ENCODE data around the gene ZNF564.
"Not testable (repeated sequence)": the region's sequence is repeated elsewhere in the genome, so short reads cannot be mapped to it uniquely, and the experiment has no call there.

Gene ZNF564

DNA sequence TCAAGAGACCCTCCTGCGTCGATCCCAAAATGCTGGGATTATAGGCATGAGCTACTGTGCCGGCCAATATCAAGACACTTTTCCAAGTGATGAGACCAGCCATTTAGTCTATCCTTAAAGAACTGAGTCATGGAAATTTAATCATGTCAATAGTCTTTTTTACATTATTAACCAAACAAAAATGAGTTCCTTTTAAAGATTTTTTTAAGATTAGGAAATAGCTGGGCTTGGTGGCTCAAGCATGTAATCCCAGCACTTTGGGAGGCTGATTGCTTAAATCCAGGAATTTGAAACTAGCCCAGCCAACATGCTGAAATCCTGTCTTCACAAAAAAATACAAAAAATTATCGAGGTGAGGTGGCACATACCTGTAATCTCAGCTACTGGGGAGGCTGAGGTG is 16.7 kb upstream of the ZNF564 start:
- Histone ChIP-seq H3K79me1 (ENCODE audit: low read length) (no peaks in the 10 kb centered on the region), H3K23ac (ENCODE audit: low read length) (no peak overlapping the region), H4K12ac (ENCODE audit: low read depth, low read length) (no peak overlapping the region), H2AK5ac (ENCODE audit: low read length) (no peak overlapping the region), H3K9ac (ENCODE audit: low read length) (no peak overlapping the region), H3K4ac (ENCODE audit: low read depth, low read length) (no peak overlapping the region), H2AFZ (ENCODE audit: insufficient read depth, low read length, poor library complexity) (no peak overlapping the region), H3K27ac (ENCODE audit: low read depth, low read length) (no peak overlapping the region), H2BK5ac (ENCODE audit: low read depth, low read length, poor library complexity) (no peak overlapping the region), H3K27me3 (ENCODE audit: insufficient read depth, low read length) (no peaks in the 10 kb centered on the region), H3K79me2 (ENCODE audit: control insufficient read depth, insufficient read depth, low read length, poor library complexity) (no peaks in the 10 kb centered on the region), H3K4me1 (ENCODE audit: control insufficient read depth in 1 of 2, insufficient read depth in 2 of 2, low read length in 2 of 2) (no peaks in the 10 kb centered on the region), H3K14ac (ENCODE audit: low read length) (no peak overlapping the region), H3K36me3 (ENCODE audit: control insufficient read depth in 1 of 2, insufficient read depth in 2 of 2, low read length in 2 of 2) (no peaks in the 10 kb centered on the region), H3K4me2 (ENCODE audit: low read length) (no peak overlapping the region), H3K4me3 (ENCODE audit: low read depth, low read length) (no peak overlapping the region), H3K9me3 (ENCODE audit: insufficient read depth, low read depth, low read length) (no peaks in the 10 kb centered on the region), H4K8ac (ENCODE audit: low read depth, low read length) (no peak overlapping the region), H2BK12ac (ENCODE audit: low read length) (no peak overlapping the region), H4K91ac (ENCODE audit: low read depth, low read length) (no peak overlapping the region), H2BK120ac (ENCODE audit: insufficient read depth, low read length, poor library complexity) (no peak overlapping the region), H3K18ac (ENCODE audit: low read length) (no peak overlapping the region)
- no CpG with 5 or more reads among the region's 4 CpGs for WGBS (ENCODE audit: extremely low coverage, insufficient coverage, insufficient read length)
- DNase-seq, result peak; percentile 46 to 88

DNA sequence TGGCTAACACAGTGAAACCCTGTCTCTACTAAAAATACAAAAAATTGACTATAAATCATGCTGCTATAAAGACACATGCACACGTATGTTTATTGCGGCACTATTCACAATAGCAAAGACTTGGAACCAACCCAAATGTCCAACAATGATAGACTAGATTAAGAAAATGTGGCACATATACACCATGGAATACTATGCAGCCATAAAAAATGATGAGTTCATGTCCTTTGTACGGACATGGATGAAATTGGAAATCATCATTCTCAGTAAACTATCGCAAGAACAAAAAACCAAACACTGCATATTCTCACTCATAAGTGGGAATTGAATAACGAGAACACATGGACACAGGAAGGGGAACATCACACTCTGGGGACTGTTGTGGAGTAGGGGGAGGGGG is 15.1 kb upstream of the ZNF564 start:
- H3K79me1 ChIP-seq (ENCODE audit: low read length), result not testable (repeated sequence)
- WGBS (ENCODE audit: extremely low coverage, insufficient coverage, insufficient read length), result no CpG with 5 or more reads among the region's 5 CpGs

GRCh38 chr19:12564016-12564664 is 12.9 kb upstream of the ZNF564 start:
- H2AFZ ChIP-seq (ENCODE audit: insufficient read depth, low read length, poor library complexity), result no peak overlapping the region
- no peak overlapping the region for H3K4ac ChIP-seq (ENCODE audit: low read depth, low read length)
- no peaks in the 10 kb centered on the region for H3K9me3 ChIP-seq (ENCODE audit: insufficient read depth, low read depth, low read length)
- H3K79me2 ChIP-seq (ENCODE audit: control insufficient read depth, insufficient read depth, low read length, poor library complexity), result no peaks in the 10 kb centered on the region
- no peak overlapping the region for H3K27ac ChIP-seq (ENCODE audit: low read depth, low read length)
- no peak overlapping the region for H4K91ac ChIP-seq (ENCODE audit: low read depth, low read length)
- no peak overlapping the region for H3K23ac ChIP-seq (ENCODE audit: low read length)
- no peak overlapping the region for H4K12ac ChIP-seq (ENCODE audit: low read depth, low read length)
- H3K79me1 ChIP-seq (ENCODE audit: low read length), result no peaks in the 10 kb centered on the region
- no peak overlapping the region for H3K9ac ChIP-seq (ENCODE audit: low read length)
- peak; percentile 90 to 99 for DNase-seq
- no peak overlapping the region for H3K4me3 ChIP-seq (ENCODE audit: low read depth, low read length)
- no peaks in the 10 kb centered on the region for H3K27me3 ChIP-seq (ENCODE audit: insufficient read depth, low read length)
- no CpG with 5 or more reads among the region's 19 CpGs for WGBS (ENCODE audit: extremely low coverage, insufficient coverage, insufficient read length)
- H3K18ac ChIP-seq (ENCODE audit: low read length), result no peak overlapping the region
- no peak overlapping the region for H3K14ac ChIP-seq (ENCODE audit: low read length)
- H3K4me2 ChIP-seq (ENCODE audit: low read length), result no peak overlapping the region
- H2BK12ac ChIP-seq (ENCODE audit: low read length), result no peak overlapping the region
- H2BK120ac ChIP-seq (ENCODE audit: insufficient read depth, low read length, poor library complexity), result no peak overlapping the region
- H2BK5ac ChIP-seq (ENCODE audit: low read depth, low read length, poor library complexity), result no peak overlapping the region
- H3K4me1 ChIP-seq (ENCODE audit: control insufficient read depth in 1 of 2, insufficient read depth in 2 of 2, low read length in 2 of 2), result no peaks in the 10 kb centered on the region
- no peak overlapping the region for H4K8ac ChIP-seq (ENCODE audit: low read depth, low read length)
- H2AK5ac ChIP-seq (ENCODE audit: low read length), result no peak overlapping the region
- no peaks in the 10 kb centered on the region for H3K36me3 ChIP-seq (ENCODE audit: control insufficient read depth in 1 of 2, insufficient read depth in 2 of 2, low read length in 2 of 2)

More for the DNA sequence above, 15.1 kb upstream of the ZNF564 start:
- H3K36me3 ChIP-seq (ENCODE audit: control insufficient read depth in 1 of 2, insufficient read depth in 2 of 2, low read length in 2 of 2); H4K8ac ChIP-seq (ENCODE audit: low read depth, low read length); H3K4me2 ChIP-seq (ENCODE audit: low read length); DNase-seq; H3K79me2 ChIP-seq (ENCODE audit: control insufficient read depth, insufficient read depth, low read length, poor library complexity); H3K27me3 ChIP-seq (ENCODE audit: insufficient read depth, low read length); H2BK5ac ChIP-seq (ENCODE audit: low read depth, low read length, poor library complexity); H2BK12ac ChIP-seq (ENCODE audit: low read length); H3K14ac ChIP-seq (ENCODE audit: low read length); H4K12ac ChIP-seq (ENCODE audit: low read depth, low read length); H2AFZ ChIP-seq (ENCODE audit: insufficient read depth, low read length, poor library complexity); H3K4me1 ChIP-seq (ENCODE audit: control insufficient read depth in 1 of 2, insufficient read depth in 2 of 2, low read length in 2 of 2); H3K9me3 ChIP-seq (ENCODE audit: insufficient read depth, low read depth, low read length); H2AK5ac ChIP-seq (ENCODE audit: low read length); H3K4ac ChIP-seq (ENCODE audit: low read depth, low read length); H3K4me3 ChIP-seq (ENCODE audit: low read depth, low read length); H3K9ac ChIP-seq (ENCODE audit: low read length); H3K23ac ChIP-seq (ENCODE audit: low read length); H4K91ac ChIP-seq (ENCODE audit: low read depth, low read length); H3K27ac ChIP-seq (ENCODE audit: low read depth, low read length); H3K18ac ChIP-seq (ENCODE audit: low read length); H2BK120ac ChIP-seq (ENCODE audit: insufficient read depth, low read length, poor library complexity): not testable (repeated sequence)

DNA sequence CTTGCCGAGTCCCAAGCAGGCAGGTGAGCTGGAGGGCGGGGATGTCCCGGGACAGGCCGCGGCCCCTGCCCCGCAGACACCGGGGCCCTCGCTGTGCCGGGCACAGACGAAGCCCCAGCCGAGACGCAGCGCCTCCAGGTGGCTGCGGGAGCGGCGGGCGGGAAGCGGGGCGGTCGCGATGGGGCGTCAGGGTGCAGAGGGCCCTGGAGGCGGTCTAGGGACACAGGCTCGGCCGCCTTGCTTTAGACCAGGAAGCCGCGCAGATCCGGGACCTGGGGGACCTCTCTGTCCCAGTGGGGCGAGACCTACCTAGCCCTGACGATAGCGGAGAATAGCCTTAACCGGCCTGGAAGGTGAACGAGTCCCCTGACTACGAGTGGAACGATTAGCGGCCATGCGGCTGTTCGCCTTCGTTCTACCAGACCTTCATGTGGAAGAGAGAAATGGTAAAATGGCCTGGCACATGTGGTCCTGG is 4.2 kb upstream of the ZNF564 start:
- Histone ChIP-seq H3K4me2 (ENCODE audit: low read length) (no peak overlapping the region), H2BK12ac (ENCODE audit: low read length) (no peak overlapping the region), H3K9ac (ENCODE audit: low read length) (no peak overlapping the region), H4K8ac (ENCODE audit: low read depth, low read length) (peak overlapping the region; percentile 15), H3K9me3 (ENCODE audit: insufficient read depth, low read depth, low read length) (no peaks in the 10 kb centered on the region), H3K79me2 (ENCODE audit: control insufficient read depth, insufficient read depth, low read length, poor library complexity) (peaks cover 7% of the 10 kb centered on the region), H3K14ac (ENCODE audit: low read length) (no peak overlapping the region), H3K23ac (ENCODE audit: low read length) (no peak overlapping the region), H3K27me3 (ENCODE audit: insufficient read depth, low read length) (no peaks in the 10 kb centered on the region), H2BK5ac (ENCODE audit: low read depth, low read length, poor library complexity) (no peak overlapping the region), H3K36me3 (ENCODE audit: control insufficient read depth in 1 of 2, insufficient read depth in 2 of 2, low read length in 2 of 2) (no peaks in the 10 kb centered on the region), H3K18ac (ENCODE audit: low read length) (no peak overlapping the region), H2AK5ac (ENCODE audit: low read length) (no peak overlapping the region), H3K4me3 (ENCODE audit: low read depth, low read length) (no peak overlapping the region), H4K91ac (ENCODE audit: low read depth, low read length) (no peak overlapping the region), H2BK120ac (ENCODE audit: insufficient read depth, low read length, poor library complexity) (no peak overlapping the region), H4K12ac (ENCODE audit: low read depth, low read length) (no peak overlapping the region), H2AFZ (ENCODE audit: insufficient read depth, low read length, poor library complexity) (no peak overlapping the region), H3K4ac (ENCODE audit: low read depth, low read length) (no peak overlapping the region), H3K79me1 (ENCODE audit: low read length) (peaks cover 6% of the 10 kb centered on the region), H3K4me1 (ENCODE audit: control insufficient read depth in 1 of 2, insufficient read depth in 2 of 2, low read length in 2 of 2) (peaks cover 4% of the 10 kb centered on the region in 2 experiments), H3K27ac (ENCODE audit: low read depth, low read length) (no peak overlapping the region)
- WGBS (ENCODE audit: extremely low coverage, insufficient coverage, insufficient read length), result no CpG with 5 or more reads among the region's 39 CpGs
- no peak for DNase-seq
